ENCODE data around the gene URGCP. TPM values are rescaled to one million over a fixed set of nuclear protein-coding genes. Genes with fewer than 3 reads are reported as not detected.

The URGCP gene
- total and polyA plus RNA-seq, 10 of the 15 experiments (the other 5 are each of a cell fraction or from before 2014, with no cell fraction given) = 2.0 to 29.7 (median 17.5) TPM

DNA sequence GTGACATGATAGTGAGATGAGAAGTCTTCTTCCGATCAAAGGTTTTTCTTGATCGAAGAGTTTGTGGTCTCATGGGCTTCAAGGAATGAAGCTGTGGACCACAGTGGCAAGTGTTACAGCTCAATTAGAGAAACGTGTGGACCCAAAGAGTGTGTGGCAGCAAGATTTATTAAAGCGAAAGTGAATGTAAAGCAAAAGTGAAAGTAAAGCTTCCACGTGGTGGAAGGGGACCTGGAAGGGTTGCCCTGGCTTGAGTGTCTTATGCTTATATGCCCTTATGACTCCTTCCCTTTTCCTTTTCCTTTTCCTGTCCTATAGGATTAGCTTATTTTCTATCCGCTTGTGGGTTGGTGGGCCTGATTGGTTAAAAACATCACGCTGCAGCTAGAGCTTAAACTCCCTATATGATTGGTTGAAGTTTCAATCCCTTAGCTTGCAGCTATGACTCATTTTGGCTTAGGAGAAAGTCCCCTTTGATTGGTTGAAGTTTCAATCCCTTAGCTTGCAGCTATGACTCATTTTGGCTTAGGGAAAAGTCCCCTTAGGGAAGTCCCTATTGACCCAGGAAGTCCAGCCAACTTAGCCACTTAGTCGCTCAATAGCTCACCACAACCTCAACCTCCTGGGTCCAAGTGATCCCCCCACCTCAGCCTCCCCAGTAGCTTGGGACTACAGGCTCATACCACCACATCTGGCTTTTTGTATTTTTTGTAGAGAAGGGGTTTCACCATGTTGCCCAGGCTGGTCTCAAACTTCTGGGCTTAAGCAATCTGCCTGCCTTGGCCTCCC is 71.7 kb downstream of the URGCP start (continued):
- TF ChIP-seq CEBPB (IDR thresholded peaks at IDR 0.05; ENCODE audit: borderline replicate concordance in 1 of 2, low read depth in 2 of 2, low read length in 2 of 2) (no peak), SUZ12 (IDR thresholded peaks at IDR 0.05; ENCODE audit: unreplicated experiment) (no peak), TCF12 (IDR thresholded peaks at IDR 0.05; ENCODE audit: low read depth, low read length) (peak; percentile 46; the same call in 1 of the 2 replicates), MEF2A (IDR thresholded peaks at IDR 0.05; ENCODE audit: insufficient read depth, low read depth, low read length) (0 out of 2 replicates have a peak, but pooled peaks have one; percentile 20), IKZF2 (IDR thresholded peaks at IDR 0.05) (peak; percentile 68 to 79), POU2F2 (IDR thresholded peaks at IDR 0.05; ENCODE audit: borderline replicate concordance, low read depth, low read length) (no peak), EP300 (IDR thresholded peaks at IDR 0.05; ENCODE audit: borderline replicate concordance in 1 of 2, control insufficient read depth in 1 of 2, low read depth in 2 of 2, low read length in 2 of 2) (peak in 1 of 2 experiments; percentile 6; a peak in 1 of 4 replicates), KAT2A (conservative IDR thresholded peaks at IDR 0.05; ENCODE audit: control insufficient read depth, low read depth, low read length) (no peak), IKZF1 (conservative IDR thresholded peaks at IDR 0.05) (peak; percentile 78), SMARCA5 (IDR thresholded peaks at IDR 0.05) (peak; percentile 94), RBBP5 (conservative IDR thresholded peaks at IDR 0.05) (no peak), CBFB (IDR thresholded peaks at IDR 0.05; ENCODE audit: low read depth) (peak; percentile 28; the same call in 1 of the 2 replicates), CBX5 (IDR thresholded peaks at IDR 0.05; ENCODE audit: low read depth) (0 out of 2 replicates have a peak, but pooled peaks have one; percentile 30), MTA3 (IDR thresholded peaks at IDR 0.05; ENCODE audit: borderline replicate concordance, low read length) (no peak), SMAD1 (IDR thresholded peaks at IDR 0.05; ENCODE audit: low read depth, partially characterized antibody) (no peak), RAD51 (IDR thresholded peaks at IDR 0.05) (peak; percentile 75; the same call in 1 of the 2 replicates), WRNIP1 (IDR thresholded peaks at IDR 0.05; ENCODE audit: borderline replicate concordance, low read depth, low read length) (no peak), ETV6 (conservative IDR thresholded peaks at IDR 0.05 in 1 of 2, IDR thresholded peaks at IDR 0.05 in 1 of 2; ENCODE audit: borderline replicate concordance in 1 of 2, low read depth in 1 of 2) (peak in 1 of 2 experiments; percentile 53; a peak in 1 of 4 replicates), ZBED1 (IDR thresholded peaks at IDR 0.05; ENCODE audit: borderline replicate concordance) (peak; percentile 53; the same call in 1 of the 2 replicates)
- TF ChIP-seq, protein P1, sequence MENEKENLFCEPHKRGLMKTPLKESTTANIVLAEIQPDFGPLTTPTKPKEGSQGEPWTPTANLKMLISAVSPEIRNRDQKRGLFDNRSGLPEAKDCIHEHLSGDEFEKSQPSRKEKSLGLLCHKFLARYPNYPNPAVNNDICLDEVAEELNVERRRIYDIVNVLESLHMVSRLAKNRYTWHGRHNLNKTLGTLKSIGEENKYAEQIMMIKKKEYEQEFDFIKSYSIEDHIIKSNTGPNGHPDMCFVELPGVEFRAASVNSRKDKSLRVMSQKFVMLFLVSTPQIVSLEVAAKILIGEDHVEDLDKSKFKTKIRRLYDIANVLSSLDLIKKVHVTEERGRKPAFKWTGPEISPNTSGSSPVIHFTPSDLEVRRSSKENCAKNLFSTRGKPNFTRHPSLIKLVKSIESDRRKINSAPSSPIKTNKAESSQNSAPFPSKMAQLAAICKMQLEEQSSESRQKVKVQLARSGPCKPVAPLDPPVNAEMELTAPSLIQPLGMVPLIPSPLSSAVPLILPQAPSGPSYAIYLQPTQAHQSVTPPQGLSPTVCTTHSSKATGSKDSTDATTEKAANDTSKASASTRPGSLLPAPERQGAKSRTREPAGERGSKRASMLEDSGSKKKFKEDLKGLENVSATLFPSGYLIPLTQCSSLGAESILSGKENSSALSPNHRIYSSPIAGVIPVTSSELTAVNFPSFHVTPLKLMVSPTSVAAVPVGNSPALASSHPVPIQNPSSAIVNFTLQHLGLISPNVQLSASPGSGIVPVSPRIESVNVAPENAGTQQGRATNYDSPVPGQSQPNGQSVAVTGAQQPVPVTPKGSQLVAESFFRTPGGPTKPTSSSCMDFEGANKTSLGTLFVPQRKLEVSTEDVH (IDR thresholded peaks at IDR 0.05; ENCODE audit: low read depth, partially characterized antibody) = no peak
- TF ChIP-seq, protein P2, sequence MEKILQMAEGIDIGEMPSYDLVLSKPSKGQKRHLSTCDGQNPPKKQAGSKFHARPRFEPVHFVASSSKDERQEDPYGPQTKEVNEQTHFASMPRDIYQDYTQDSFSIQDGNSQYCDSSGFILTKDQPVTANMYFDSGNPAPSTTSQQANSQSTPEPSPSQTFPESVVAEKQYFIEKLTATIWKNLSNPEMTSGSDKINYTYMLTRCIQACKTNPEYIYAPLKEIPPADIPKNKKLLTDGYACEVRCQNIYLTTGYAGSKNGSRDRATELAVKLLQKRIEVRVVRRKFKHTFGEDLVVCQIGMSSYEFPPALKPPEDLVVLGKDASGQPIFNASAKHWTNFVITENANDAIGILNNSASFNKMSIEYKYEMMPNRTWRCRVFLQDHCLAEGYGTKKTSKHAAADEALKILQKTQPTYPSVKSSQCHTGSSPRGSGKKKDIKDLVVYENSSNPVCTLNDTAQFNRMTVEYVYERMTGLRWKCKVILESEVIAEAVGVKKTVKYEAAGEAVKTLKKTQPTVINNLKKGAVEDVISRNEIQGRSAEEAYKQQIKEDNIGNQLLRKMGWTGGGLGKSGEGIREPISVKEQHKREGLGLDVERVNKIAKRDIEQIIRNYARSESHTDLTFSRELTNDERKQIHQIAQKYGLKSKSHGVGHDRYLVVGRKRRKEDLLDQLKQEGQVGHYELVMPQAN (conservative IDR thresholded peaks at IDR 0.05) = peak; percentile 42; the same call in 1 of the 2 replicates
